Liver (tissue), 9 donors: ENCODE measurements around the gene HCN2. TPM values are rescaled to one million over a fixed set of nuclear protein-coding genes. Genes with fewer than 3 reads are reported as not detected.
"Not testable (repeated sequence)": the region's sequence is repeated elsewhere in the genome, so short reads cannot be mapped to it uniquely, and the experiment has no call there.

Experiments
- DNase-seq: peaks from one replicate; pipeline ENCODE4 v3.0.0-alpha.2; 2017; ENCODE audit warnings: low spot score
- H3K27ac ChIP-seq, 2 donors: one replicate each; pipeline ENCODE4 v1.7.0; 2013; ENCODE audit warnings: inconsistent platforms in 2 of 2, low read length in 2 of 2, control low read depth in 1 of 2, low read depth in 1 of 2, mild to moderate bottlenecking in 1 of 2
- H3K27me3 ChIP-seq, 4 donors: one replicate each; pipeline versions ENCODE4 v1.6.1 to v1.7.0; 2013; ENCODE audit warnings: low read length in 3 of 4, inconsistent platforms in 1 of 4, mild to moderate bottlenecking in 1 of 4, moderate library complexity in 1 of 4; ENCODE audit not compliant: control insufficient read depth in 4 of 4, insufficient read depth in 4 of 4
- H3K36me3 ChIP-seq, 4 donors: one replicate each; pipeline versions ENCODE4 v1.6.1 to v1.7.0; 2013; ENCODE audit warnings: low read length in 3 of 4, mild to moderate bottlenecking in 3 of 4, low read depth in 1 of 4, moderate library complexity in 1 of 4; ENCODE audit not compliant: control insufficient read depth in 4 of 4, insufficient read depth in 3 of 4
- H3K4me1 ChIP-seq, 4 donors: one replicate each; pipeline versions ENCODE4 v1.6.1 to v1.7.0; 2013; ENCODE audit warnings: low read length in 3 of 4, mild to moderate bottlenecking in 3 of 4, moderate library complexity in 1 of 4; ENCODE audit not compliant: control insufficient read depth in 4 of 4, insufficient read depth in 4 of 4
- H3K4me3 ChIP-seq, 3 donors: one replicate each; pipeline versions ENCODE4 v1.6.1 to v1.7.0; 2013; ENCODE audit warnings: low read length in 3 of 3, control low read depth in 1 of 3, low read depth in 1 of 3, mild to moderate bottlenecking in 1 of 3
- H3K9ac ChIP-seq, 2 donors: one replicate each; pipeline ENCODE4 v1.7.0; 2013; ENCODE audit warnings: low read length in 2 of 2, mild to moderate bottlenecking in 2 of 2, moderate library complexity in 2 of 2, control low read depth in 1 of 2, low read depth in 1 of 2
- H3K9me3 ChIP-seq, 4 donors: one replicate each; pipeline versions ENCODE4 v1.6.1 to v1.7.0; 2013; ENCODE audit warnings: low read length in 3 of 4; ENCODE audit not compliant: control insufficient read depth in 4 of 4
- EGR1 ChIP-seq, 2 donors: IDR thresholded peaks; 2 replicates each; pipeline ENCODE4 v1.6.1; 2016 to 2018; ENCODE audit warnings: antibody characterized with exemption in 2 of 2, low read depth in 2 of 2
- FOXA1 ChIP-seq: IDR thresholded peaks from 2 replicates; pipeline ENCODE4 v1.6.1; 2016; ENCODE audit warnings: antibody characterized with exemption
- FOXA2 ChIP-seq: IDR thresholded peaks from 2 replicates; pipeline ENCODE4 v1.6.1; 2016; ENCODE audit warnings: antibody characterized with exemption
- GABPA ChIP-seq, 2 donors: IDR thresholded peaks in 1 of 2; conservative IDR thresholded peaks in 1 of 2; 2 replicates each; pipeline ENCODE4 v1.6.1; 2016; ENCODE audit warnings: antibody characterized with exemption in 2 of 2, mild to moderate bottlenecking in 1 of 2, moderate library complexity in 1 of 2
- HNF4A ChIP-seq, 2 donors: conservative IDR thresholded peaks; 2 replicates each; pipeline ENCODE4 v1.6.1; 2016; ENCODE audit warnings: antibody characterized with exemption in 2 of 2, mild to moderate bottlenecking in 2 of 2
- HNF4G ChIP-seq: IDR thresholded peaks from 2 replicates; pipeline ENCODE4 v1.6.1; 2016; ENCODE audit warnings: antibody characterized with exemption
- JUND ChIP-seq, 2 donors: IDR thresholded peaks; 2 replicates each; pipeline ENCODE4 v1.6.1; 2016; ENCODE audit warnings: antibody characterized with exemption in 2 of 2
- NR2F2 ChIP-seq: IDR thresholded peaks from 2 replicates; pipeline ENCODE4 v1.6.1; 2016; ENCODE audit warnings: antibody characterized with exemption
- RAD21 ChIP-seq, 2 donors: IDR thresholded peaks; 2 replicates each; pipeline ENCODE4 v1.6.1; 2016; ENCODE audit warnings: antibody characterized with exemption in 2 of 2, mild to moderate bottlenecking in 2 of 2
- RXRA ChIP-seq, 2 donors: IDR thresholded peaks; 2 replicates each; pipeline ENCODE4 v1.6.1; 2017 to 2018; ENCODE audit warnings: antibody characterized with exemption in 2 of 2, mild to moderate bottlenecking in 1 of 2
- SP1 ChIP-seq: IDR thresholded peaks from 2 replicates; pipeline ENCODE4 v1.6.1; 2018; ENCODE audit warnings: antibody characterized with exemption, mild to moderate bottlenecking
- TAF1 ChIP-seq: conservative IDR thresholded peaks from 2 replicates; pipeline ENCODE4 v1.6.1; 2016; ENCODE audit warnings: antibody characterized with exemption, mild to moderate bottlenecking
- YY1 ChIP-seq: IDR thresholded peaks from 2 replicates; pipeline ENCODE4 v1.6.1; 2016; ENCODE audit warnings: antibody characterized with exemption, mild to moderate bottlenecking
- WGBS: extraction: QIAGEN DNeasy Blood & Tissue Kit; methylation state at CpG from one replicate; pipeline ENCODE4 v1.1.7; 2013; 5-methylcytosine and 5-hydroxymethylcytosine counted together
- polyA plus RNA-seq, 2 donors: library from polyadenylated mRNA; stranded (reverse) in 1 of 2; unstranded in 1 of 2; fragments of 200-250 nt in 1 of 2; fragments of >200 nt in 1 of 2; fragmentation: Nextera tagmentation in 1 of 2; extraction: Ambion mirVana in 1 of 2; gene quantifications; one replicate each; pipeline versions ENCODE4 v1.2.1 to v1.2.3, GENCODE V29; 2013 to 2015
- total RNA-seq, 2 donors: library from RNA; depleted of rRNA; stranded (reverse); fragments of >200 nt; gene quantifications; one replicate each; pipeline ENCODE4 v1.2.3, GENCODE V29; 2014
- TF ChIP-seq, protein P1 (sequence below): IDR thresholded peaks from 2 replicates; pipeline ENCODE4 v1.6.1; 2016; ENCODE audit warnings: antibody characterized with exemption, mild to moderate bottlenecking
- TF ChIP-seq, protein P2 (sequence below): fragments of 150-350 bp; IDR thresholded peaks from 2 replicates; pipeline ENCODE4 v1.5.1; 2017; ENCODE audit warnings: improper control_type of control experiment, low read depth, low read length; ENCODE audit not compliant: missing input control
- TF ChIP-seq, protein P3 (sequence below): IDR thresholded peaks from 2 replicates; pipeline ENCODE4 v1.6.1; 2016; ENCODE audit warnings: antibody characterized with exemption
- donor health status: healthy.
- donor health status: healthy.
- donor health status: healthy.
- donor health status: healthy.
- donor health status: healthy.

HCN2 gene
- total and polyA plus RNA-seq, 4 donors: 0.05 to 0.17 (median 0.13) TPM; not detected in 1

DNA sequence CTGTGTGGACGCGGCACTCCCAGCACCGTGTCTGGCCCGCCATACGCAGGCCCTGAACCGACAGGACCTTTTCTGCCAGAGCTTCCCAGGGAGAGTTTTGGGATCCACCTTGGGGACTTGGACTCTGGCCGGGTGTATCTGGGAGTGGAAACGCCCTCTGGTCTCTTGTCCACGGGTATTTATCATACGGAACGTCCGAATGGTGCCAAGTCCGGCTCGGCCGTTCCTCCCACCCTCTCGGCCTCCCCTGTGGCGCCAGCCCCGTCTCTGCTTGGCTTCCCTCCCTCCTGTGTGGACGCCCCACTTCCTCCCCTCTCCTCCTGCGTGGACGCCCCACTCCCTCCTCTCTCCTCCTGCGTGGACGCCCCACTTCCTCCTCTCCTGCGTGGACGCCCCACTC lies 12.1 kb downstream of the HCN2 start:
- no peaks in the 10 kb centered on the region for H3K4me1 ChIP-seq
- no peak overlapping the region for H3K9ac ChIP-seq
- TF ChIP-seq, protein P1, sequence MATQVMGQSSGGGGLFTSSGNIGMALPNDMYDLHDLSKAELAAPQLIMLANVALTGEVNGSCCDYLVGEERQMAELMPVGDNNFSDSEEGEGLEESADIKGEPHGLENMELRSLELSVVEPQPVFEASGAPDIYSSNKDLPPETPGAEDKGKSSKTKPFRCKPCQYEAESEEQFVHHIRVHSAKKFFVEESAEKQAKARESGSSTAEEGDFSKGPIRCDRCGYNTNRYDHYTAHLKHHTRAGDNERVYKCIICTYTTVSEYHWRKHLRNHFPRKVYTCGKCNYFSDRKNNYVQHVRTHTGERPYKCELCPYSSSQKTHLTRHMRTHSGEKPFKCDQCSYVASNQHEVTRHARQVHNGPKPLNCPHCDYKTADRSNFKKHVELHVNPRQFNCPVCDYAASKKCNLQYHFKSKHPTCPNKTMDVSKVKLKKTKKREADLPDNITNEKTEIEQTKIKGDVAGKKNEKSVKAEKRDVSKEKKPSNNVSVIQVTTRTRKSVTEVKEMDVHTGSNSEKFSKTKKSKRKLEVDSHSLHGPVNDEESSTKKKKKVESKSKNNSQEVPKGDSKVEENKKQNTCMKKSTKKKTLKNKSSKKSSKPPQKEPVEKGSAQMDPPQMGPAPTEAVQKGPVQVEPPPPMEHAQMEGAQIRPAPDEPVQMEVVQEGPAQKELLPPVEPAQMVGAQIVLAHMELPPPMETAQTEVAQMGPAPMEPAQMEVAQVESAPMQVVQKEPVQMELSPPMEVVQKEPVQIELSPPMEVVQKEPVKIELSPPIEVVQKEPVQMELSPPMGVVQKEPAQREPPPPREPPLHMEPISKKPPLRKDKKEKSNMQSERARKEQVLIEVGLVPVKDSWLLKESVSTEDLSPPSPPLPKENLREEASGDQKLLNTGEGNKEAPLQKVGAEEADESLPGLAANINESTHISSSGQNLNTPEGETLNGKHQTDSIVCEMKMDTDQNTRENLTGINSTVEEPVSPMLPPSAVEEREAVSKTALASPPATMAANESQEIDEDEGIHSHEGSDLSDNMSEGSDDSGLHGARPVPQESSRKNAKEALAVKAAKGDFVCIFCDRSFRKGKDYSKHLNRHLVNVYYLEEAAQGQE: no peak
- TF ChIP-seq FOXA2 (no peak), NR2F2 (no peak), SP1 (no peak), RAD21 (IDR thresholded peaks at IDR 0.05) (no peak)
- H3K4me3 ChIP-seq: no peak overlapping the region
- no peaks in the 10 kb centered on the region for H3K9me3 ChIP-seq
- no peak overlapping the region for H3K27ac ChIP-seq
- no peak for DNase-seq
- no peaks in the 10 kb centered on the region for H3K27me3 ChIP-seq
- no peaks in the 10 kb centered on the region for H3K36me3 ChIP-seq
- 85% methylated on average over 25 of the region's 25 CpGs for WGBS

DNA sequence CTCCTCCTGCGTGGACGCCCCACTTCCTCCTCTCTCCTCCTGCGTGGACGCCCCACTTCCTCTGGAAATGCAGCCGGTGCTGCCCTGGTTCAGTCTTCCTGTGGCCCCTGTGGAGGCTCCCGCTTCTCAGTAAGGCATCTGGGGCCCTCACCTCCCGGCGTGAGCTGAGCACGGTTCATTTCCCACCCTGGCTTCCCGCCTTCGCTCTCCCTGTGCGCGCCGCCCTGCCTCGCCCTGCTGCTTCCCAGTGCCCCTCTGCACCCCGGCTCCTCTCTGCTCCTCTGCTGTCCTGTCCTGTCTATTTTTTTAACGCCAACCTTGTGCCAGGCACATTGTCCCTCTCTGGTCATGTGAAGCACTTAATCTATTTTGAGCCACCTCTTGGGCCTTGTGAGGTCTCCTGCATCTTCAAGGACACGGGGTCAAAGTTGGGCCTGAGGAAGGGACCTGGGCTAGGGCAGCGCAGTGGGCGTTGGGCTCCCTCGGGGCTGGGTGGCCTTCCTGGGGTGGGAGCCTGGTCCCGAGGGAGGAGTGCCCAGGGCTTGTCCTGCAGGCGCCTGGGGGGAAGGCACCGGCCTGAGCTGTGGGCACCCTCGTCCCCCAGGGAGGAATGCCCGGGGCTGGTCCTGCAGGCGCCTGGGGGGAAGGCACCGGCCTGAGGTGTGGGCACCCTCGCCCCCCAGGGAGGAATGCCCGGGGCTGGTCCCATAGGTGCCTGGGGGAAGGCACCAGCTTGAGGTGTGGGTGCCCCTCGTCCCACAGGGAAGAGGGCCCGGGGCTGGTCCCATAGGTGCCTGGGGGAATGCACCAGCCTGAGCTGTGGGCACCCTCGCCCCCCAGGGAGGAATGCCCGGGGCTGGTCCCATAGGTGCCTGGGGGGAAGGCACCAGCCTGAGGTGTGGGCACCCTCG lies 13.0 kb downstream of the HCN2 start:
- Histone ChIP-seq H3K36me3 (no peaks in the 10 kb centered on the region), H3K27me3 (no peaks in the 10 kb centered on the region), H3K9ac (no peak overlapping the region), H3K27ac (no peak overlapping the region), H3K4me3 (no peak overlapping the region), H3K9me3 (no peaks in the 10 kb centered on the region), H3K4me1 (no peaks in the 10 kb centered on the region)
- no peak for TF ChIP-seq HNF4A (conservative IDR thresholded peaks at IDR 0.05)
- TF ChIP-seq HNF4G: no peak
- TF ChIP-seq, protein P1: no peak
- no peak for TF ChIP-seq FOXA1
- TF ChIP-seq RXRA (IDR thresholded peaks at IDR 0.05): no peak
- TF ChIP-seq JUND (IDR thresholded peaks at IDR 0.05): no peak
- TF ChIP-seq NR2F2: no peak
- TF ChIP-seq TAF1: no peak
- TF ChIP-seq EGR1 (IDR thresholded peaks at IDR 0.05; ENCODE audit: low read depth in 2 of 2): no peak
- no peak for TF ChIP-seq GABPA (IDR thresholded peaks at IDR 0.05 in 1 of 2, conservative IDR thresholded peaks at IDR 0.05 in 1 of 2)
- no peak for TF ChIP-seq YY1
- TF ChIP-seq RAD21 (IDR thresholded peaks at IDR 0.05): no peak
- TF ChIP-seq, protein P2, sequence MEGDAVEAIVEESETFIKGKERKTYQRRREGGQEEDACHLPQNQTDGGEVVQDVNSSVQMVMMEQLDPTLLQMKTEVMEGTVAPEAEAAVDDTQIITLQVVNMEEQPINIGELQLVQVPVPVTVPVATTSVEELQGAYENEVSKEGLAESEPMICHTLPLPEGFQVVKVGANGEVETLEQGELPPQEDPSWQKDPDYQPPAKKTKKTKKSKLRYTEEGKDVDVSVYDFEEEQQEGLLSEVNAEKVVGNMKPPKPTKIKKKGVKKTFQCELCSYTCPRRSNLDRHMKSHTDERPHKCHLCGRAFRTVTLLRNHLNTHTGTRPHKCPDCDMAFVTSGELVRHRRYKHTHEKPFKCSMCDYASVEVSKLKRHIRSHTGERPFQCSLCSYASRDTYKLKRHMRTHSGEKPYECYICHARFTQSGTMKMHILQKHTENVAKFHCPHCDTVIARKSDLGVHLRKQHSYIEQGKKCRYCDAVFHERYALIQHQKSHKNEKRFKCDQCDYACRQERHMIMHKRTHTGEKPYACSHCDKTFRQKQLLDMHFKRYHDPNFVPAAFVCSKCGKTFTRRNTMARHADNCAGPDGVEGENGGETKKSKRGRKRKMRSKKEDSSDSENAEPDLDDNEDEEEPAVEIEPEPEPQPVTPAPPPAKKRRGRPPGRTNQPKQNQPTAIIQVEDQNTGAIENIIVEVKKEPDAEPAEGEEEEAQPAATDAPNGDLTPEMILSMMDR: no peak
- TF ChIP-seq, protein P3, sequence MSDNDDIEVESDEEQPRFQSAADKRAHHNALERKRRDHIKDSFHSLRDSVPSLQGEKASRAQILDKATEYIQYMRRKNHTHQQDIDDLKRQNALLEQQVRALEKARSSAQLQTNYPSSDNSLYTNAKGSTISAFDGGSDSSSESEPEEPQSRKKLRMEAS: no peak
- no peak for TF ChIP-seq SP1
- DNase-seq: no peak
- WGBS: 89% methylated on average over 35 of the region's 35 CpGs

DNA sequence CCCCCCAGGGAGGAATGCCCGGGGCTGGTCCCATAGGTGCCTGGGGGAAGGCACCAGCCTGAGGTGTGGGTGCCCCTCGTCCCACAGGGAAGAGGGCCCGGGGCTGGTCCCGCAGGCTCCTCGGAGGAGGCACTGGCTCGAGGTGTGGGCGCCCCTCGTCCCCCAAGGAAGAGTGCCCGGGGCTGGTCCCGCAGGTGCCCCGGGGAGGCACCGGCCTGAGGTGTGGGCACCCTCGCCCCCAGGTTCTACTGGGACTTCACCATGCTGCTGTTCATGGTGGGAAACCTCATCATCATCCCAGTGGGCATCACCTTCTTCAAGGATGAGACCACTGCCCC lies 13.6 kb downstream of the HCN2 start:
- not testable (repeated sequence) for H3K9me3 ChIP-seq, DNase-seq, H3K27ac ChIP-seq, H3K27me3 ChIP-seq, H3K9ac ChIP-seq, H3K4me1 ChIP-seq, H3K36me3 ChIP-seq, H3K4me3 ChIP-seq
- 94% methylated on average over 13 of the region's 13 CpGs for WGBS
